ENCODE results near the gene CXCL9.
"Not testable (repeated sequence)": the region's sequence is repeated elsewhere in the genome, so short reads cannot be mapped to it uniquely, and the experiment has no call there.

The CXCL9 gene

GRCh38 chr4:75954811-75955210 lies 52.5 kb downstream of the CXCL9 start:
- not testable (repeated sequence) for DNase-seq

- no peak for DNase-seq
These were observed 53.8 kb downstream of the CXCL9 start for GRCh38 chr4:75953509-75953908.

All from inflammatory macrophage (primary cell).